Stimulated activated CD8-positive, alpha-beta memory T cell treated with anti-CD3 and anti-CD28 coated beads, Interleukin-15, amount 100 ng/mL, for 48 hours (primary cell): ENCODE results near the gene TDRD3.
"Not testable (repeated sequence)": the region's sequence is repeated elsewhere in the genome, so short reads cannot be mapped to it uniquely, and the experiment has no call there.

Source experiments
- DNase-seq, 2 donors: peaks; one replicate each; pipeline ENCODE4 v3.0.0-alpha.2; 2020; ENCODE audit warnings: low read depth in 2 of 2

The TDRD3 gene

DNA sequence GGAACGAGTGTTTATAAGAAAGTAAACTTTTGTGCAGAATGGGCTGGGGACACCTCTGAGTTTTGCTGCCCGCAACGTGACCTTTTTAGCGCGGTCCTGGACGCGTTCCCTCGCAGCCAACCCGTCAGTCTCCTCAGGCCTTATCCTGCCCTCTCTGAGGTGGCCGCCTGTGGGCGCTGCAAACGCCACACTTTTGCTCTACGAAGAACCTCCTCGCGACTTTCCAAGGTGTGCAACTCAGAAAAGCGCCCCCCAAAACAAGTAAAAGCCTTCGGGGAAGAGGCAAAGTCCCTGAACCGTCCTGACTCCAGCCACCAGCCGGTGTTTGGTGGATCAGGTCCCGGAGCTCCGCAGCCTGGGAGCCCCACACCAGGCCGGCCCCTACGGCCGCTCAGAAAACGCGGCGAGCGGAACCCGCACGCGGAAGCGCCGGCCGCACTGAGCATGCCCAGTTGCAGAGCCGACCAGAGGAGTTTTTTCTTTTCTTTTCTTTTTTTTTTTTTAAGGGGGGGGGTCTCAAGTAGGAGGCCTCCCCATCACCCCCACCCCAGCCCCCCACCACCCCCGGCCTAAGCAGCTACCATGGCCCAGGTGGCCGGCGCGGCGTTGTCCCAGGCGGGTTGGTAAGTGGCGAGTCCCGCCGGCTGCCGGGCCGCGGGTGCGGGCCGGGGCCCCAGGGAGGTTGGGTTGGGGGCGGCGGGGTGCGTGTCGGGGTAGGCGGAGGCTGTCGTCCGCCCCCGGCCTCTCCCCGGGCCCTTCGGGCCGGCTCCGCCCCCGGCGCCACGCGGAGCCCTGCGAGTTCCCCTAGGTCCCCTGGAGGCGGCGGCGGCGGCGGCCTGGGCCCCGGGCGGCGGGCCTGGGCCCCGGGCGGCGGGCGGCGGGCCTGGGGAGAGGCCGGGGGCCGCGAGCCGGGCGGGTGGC is at the start of gene TDRD3:
TDRD3 (plus strand) TSS at position 438 of the 921 bp plus-strand sequence; CDS start at position 583, 145 bp downstream.
- peak; percentile 71 to 77 for DNase-seq

DNA sequence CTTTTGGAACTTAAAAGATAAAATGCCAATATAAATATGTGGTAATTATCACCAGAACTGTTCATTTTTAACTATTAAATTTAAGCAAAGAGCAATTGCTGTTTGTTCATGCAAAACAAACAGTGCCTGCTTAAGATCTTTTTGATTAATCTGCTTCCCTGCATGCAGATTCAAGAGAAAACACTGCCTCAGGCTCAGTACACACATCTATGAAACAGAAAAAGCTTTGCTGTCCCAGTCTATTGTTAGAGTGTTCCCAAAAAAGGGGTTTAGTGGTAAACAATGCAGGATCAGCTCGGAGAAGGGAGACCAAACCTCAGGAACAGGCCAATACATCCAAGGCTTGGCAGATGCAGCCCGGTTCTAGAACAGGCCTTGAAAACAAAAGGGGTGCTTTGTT is 49.3 kb upstream of the TDRD3 start:
- no peak for DNase-seq

DNA sequence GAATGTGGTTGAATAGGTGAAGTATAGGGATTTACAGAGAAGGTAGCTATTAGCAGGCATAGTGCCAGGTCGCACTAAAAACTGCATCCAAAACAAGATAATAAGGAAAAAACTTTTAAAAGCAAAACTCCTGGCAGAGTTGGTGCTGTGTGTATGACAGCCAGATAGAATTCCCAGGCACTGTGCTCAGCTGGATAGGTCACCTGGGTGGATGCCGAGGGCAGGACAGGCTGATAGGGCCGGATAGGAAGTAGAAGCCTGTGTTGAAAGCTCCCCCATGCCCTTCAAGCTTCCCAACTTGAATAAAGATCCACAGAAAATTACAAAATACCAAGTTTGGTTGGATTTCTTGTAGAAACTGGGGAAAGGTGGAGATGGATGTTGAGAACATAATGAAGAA is 48.9 kb upstream of the TDRD3 start:
- no peak for DNase-seq

DNA sequence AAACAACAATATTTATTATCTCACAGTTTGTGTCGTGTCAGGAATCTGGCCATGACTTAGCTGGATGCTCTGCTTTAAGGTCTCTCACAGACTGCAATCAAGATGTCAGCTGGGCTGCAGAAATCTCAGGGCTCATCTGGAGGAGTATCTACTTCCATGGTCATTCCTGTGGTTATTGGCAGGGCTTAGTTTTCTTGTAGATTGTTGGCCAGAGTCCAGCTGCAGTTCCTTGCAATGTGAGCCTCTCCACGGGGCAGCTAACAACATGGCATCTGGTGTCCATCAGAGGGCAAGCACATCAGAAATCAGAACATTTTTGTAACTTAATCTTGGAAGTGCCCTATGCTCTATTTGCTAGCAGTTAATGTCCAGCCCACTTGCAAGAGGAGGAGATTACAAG is 45.7 kb upstream of the TDRD3 start:
- no peak for DNase-seq

DNA sequence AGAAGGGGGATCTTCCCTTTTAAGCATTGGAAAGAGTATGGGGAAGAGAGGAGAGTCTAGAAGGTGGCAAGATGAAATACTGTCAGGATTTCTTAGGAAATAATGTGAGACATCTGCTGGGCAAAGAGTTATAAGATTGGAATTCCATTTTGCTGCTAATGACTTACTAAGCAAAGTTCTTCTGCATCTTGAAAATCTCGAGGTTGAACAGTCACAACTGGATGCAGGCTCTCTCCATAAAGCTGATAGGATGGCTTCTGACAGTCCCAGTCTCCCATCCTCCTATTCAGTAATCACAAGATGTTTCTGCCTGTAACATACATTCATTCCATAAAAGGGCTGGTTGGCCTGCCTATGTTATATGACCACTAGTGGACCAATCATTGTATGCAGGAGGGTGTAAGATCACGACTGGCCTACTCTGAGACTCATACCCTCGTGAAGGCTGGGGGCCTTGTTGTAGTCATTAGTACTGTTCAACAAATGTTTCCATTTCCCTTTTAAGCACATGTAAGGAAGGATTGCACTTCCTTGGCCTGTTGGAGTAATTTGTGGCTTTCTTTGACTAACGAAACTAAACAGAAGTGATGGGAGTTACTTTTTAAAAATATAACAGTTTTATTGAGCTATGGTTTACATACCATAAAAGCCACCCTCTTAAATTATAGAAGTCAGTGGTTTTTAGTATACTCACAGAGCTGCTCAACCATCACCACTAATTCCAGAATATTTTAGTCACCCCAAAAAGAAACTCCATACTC is 45.0 kb upstream of the TDRD3 start:
- no peak for DNase-seq

DNA sequence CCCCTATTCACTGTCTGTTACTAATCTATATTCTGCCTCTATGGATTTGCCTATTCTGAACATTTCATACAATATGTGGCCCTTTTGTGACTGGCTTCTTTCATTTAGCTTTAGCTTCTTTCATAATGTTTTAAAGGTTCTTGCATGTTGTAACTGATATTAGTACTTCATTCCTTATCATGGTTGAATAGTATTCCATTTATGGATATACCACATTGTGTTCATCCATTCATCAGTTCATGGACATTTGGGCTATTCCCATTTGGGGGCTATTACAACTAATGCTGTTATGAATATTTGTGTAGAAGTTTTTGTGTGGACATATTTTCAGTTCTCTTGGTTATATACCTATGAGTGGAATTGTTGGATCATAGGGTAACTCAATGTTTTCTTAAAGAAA is 44.4 kb upstream of the TDRD3 start:
- DNase-seq = no peak

DNA sequence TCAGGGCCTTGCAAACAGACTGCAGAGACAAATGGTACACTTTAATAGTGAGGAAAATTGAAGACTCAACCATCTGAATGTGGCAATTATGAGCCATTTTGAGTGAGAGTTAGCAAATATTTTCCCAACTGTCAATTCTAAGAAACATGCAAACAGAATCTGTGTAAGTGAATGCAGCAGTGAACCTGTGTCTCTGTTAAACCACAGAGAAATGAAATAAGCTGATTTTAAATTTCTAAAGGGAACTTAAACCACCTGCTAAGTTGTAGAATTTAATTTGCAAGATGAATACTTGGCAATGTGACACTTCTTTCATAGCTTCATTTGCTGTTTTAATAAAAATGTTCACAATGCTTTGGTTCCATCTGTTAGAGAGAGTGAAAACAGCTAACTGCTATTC is 42.0 kb upstream of the TDRD3 start:
- DNase-seq = no peak

DNA sequence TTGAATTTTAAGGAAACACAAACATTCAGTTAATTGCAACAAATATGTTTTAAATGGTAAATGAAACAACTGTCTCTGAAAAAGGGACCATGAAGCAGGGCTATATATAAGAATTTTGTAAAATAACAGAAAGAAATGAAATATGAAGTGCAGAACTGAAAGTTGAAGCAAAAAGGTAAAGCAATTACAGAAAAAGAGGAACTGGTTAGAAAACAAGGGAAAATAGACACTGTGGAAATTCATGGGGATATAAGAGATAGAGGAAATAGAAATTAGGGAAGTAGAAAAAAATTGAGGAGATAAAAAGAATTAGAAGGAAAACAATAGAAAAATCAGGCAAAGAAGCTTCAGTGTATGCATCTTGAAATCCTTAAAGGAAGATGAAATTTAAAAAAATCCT is 40.0 kb upstream of the TDRD3 start:
- no peak for DNase-seq

DNA sequence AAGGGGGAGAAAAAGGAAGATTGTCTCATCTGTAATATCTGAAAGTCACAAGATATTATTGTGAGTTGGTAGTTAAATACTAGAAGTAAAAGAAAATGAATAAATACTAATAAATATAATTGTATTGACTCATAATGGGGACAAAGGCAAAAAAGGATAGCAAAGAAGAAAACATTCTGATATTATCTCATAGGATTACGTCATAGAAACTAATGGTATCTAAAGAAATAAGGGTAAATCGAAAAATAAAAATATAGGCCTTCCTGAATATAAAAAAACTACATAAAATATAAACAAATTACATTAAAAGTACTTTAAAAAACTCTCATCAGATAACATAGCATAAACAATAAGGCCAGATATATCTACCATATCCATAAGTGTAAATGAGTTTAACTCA is 38.6 kb upstream of the TDRD3 start:
- no peak for DNase-seq

DNA sequence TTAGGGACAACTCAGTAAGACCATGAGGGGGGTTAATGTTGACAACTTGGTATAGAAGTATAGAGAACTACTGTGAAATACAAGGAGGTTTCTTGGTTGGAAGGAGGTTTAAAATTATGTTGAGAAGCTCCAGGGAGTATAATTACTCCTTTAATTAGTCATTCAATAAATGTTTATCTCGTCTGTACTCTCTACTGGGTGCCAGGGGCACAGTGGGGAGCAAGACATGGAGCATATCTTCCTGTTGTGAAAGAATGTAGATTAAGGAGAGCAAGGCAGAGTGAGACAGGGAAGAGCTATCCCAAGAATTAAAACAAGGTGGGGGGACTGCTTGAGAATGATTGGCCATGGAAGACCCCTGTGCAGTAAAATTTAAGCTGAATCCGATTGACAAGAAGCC is 33.7 kb upstream of the TDRD3 start:
- DNase-seq = no peak

DNA sequence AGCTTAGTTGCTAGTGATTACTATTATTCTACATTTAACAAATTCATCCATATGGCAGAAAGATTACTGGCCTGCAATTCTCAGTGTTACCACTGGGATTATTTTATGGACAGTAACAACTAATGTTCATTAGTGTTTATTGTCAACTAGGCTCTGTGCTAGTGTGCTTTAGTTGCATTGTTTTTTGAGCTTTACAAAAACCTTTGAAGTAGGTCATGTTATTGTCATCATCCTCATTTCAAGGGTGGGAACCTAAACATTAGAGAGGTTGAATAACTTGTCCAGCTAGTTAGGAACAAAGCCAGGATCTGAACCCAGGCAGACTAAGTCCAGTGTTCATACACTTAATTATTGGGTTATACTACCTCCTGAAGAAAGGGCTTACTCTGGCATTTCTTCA is 27.8 kb upstream of the TDRD3 start:
- no peak for DNase-seq

DNA sequence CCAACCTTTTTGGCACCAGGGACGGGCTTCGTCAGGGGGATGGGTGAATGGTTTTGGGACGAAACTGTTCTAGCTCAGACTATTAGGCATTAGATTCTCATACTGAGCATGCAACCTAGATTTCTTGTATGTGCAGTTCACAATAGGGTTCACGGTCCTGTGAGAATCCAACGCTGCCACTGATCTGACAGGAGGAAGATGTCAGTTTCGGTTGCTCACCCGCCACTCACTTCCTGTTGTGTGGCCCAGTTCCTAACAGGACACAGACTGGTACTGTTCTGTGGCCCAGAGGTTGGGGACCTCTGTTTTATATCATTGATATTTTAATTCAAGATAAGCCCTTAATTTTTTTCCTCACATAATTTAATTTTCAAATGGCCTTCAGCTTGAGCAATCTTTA is 26.7 kb upstream of the TDRD3 start:
- DNase-seq = no peak

DNA sequence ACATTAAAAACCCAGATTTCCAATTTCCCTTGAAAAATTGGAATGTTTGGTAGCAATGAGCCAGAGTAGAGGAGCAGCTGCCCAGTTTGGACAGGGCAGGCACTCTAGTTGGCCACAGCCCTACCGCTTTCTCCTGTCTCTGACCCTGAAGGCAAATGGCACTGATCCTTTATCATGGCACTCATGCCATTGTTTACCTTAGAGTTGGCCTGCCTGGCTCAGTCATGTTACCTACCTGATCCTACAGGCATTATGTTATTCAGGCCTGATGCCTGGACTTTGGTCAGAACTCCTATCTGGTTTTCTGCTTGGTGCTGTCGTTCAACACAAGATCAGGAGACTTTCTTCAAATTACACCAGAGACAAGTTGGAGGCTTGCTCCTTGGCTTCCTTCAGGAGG is 24.9 kb upstream of the TDRD3 start:
- DNase-seq = no peak

DNA sequence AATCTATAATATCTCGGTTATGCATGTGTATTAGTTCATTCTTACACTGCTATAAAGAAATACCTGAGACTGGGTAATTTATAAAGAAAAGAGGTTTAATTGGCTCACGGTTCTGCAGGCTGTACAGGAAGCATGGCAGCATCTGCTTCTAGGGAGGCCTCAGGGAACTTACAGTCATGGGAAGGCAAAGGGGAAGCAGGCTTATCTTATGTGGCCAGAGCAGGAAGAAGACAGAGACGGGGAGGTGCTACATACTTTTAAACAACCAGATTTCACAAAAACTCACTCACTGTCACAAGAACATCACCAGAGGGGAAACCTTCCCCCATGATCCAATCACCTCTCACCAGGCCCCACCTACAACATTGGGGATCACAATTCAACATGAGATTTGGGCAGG is 17.7 kb upstream of the TDRD3 start:
- DNase-seq = not testable (repeated sequence)

DNA sequence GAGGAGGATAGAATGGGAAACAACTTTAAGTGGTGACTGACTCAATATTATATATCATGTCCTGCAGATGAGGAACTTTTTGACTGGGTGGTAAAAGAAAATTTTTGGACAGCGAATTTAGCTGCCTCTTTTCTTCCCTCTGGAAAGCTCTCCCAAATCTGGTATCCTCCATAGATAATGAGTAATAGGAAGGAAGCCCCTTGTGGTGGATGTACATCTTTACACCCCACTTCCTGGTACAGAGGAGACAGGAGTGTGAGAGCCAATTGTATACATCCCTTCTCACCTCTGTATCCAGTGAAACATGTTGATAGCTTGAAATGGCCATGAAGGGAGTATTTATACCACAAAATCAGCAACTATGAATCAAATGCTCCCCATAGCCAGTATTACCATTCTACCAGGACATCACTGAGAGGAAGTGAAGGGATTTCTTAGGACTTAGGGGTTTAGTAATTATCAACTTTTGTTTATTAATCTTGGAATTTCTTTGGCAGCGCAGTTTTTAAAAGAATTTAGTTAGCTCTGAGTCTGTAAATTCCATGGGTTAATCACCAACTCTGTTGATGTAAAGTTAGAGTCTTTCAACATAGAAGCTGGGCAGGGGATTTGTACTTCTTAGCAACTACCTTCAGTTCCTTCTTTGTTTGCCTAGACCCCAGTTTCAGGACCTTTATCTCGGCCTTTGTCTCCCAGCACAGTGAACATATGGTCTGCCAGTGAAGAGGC is 17.0 kb upstream of the TDRD3 start:
- DNase-seq = no peak

DNA sequence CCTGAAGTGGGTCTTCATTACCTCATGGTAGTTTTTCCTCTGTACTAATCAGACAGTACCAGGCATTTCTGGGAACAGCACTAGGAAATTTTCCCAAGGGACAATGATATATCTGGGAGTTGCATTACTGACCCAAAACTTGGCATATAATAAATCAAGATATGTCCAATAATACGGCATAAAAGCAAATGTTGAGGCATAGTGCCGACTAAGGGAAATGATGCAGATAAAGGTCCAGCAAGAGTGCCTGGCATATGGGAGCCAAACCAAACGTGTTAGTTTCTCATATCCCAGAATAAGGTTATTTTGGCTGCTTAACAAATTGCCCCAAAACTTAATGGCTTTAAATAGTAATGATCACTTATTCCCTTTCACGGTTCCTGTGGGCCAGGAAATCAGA is 12.1 kb upstream of the TDRD3 start:
- no peak for DNase-seq

DNA sequence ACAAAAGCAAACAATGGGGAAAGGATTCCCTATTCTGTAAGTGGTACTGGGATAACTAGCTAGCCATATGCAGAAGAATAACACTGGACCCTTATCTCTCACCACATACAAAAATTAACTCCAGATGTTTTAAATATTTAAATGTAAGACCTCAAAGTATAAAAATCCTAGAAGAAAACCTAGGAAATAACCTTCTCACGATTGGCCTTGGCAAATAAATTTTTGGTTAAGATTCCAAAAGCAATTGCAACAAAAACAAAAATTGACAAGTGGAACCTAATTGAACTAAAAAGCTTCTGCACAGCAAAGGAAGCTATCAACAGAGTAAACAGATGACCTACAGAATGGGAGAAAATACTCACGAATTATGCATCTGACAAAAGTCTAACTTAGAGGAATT is 10.8 kb upstream of the TDRD3 start:
- no peak for DNase-seq

DNA sequence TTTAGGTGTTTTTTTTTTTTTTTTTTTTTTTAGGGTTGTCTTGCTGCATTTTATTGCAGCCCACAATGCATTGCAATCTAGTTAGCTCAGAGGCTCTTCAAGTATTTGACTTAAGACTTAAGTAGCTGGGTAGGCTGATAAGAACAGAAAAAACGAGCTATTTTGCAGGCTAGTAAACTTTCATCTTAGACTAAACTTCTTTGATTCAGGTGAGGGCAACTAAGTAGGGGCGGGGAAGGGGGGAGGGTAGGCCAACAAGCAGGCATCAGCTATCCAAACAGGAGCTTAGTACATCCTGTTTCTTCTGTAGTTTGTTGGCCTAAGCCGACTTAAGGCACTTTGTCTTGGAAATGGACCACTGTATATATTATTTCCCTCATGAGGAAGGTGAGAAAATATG is 4.9 kb upstream of the TDRD3 start:
- no peak for DNase-seq

DNA sequence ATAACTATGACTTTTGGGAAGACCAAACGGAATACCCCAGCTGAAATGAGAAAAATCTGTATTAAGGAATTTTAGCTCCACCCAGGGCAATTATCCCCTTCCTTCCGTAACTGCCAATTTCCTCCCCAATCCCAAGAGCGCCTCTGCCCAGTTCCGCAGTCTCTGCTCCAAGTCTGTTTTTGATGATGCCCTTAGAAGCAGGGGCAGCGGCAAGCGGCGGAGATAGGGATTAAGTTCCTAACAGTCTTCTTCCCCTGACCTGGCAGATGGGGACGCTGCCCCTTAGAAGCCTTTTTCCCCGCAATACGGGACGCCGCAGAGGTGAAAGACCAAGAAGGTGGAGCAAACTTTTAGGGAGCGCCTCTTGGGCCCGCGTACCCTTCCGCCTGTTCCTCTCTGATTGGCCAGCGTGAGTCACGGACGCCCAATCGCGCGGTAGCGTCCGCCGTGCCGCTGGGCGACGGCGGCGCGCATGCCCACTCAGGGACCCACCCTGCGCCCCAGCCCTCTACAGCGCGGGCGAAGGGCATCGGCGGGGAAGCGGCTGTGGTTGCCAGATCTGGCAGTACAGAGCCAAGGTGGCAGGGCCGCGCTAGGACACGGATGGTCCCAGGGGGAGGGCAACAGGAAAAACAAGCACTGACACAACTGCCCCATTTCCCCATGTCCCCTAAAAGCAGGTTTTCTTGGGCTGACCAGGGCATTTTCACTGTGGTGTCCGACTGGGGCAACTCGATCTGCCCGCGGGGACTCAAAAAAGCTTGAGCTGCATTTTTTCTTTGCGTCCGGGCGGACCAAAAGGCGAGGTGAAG is 843 bp upstream of the TDRD3 start:
- peak; percentile 88 to 89 for DNase-seq

DNA sequence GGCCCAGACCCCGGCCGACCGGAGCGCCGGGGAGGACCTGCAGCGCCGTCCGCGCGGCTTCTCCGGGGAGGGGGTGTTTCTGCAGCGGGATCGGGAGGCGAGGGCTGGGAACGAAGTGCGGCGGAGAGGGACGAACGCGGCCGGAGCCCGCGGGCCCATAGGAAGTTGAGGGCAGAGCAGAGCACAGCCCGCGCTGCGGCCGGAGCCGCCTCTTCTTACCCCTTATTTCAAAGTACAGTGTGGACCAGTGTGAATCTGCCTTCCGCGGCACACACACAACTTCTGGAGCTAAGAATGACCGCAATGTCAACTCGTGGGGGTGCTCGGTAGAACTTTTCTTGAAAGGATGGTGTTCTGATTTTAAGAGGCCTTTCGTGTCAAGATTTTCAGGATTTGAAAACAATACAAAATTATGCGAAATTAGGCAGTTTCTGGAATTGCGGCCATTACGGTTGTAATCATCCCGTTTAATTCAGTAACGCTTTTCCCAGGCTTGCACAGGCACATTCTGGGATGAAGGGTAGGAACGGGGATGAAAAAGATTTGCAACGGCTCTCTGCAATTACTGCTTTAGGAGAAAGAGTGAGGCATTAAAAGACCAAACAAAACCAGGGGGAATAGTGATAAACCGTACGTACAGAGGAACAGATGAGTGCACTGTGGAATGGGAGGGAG is 821 bp downstream of the TDRD3 start:
- peak; percentile 28 to 37 for DNase-seq

DNA sequence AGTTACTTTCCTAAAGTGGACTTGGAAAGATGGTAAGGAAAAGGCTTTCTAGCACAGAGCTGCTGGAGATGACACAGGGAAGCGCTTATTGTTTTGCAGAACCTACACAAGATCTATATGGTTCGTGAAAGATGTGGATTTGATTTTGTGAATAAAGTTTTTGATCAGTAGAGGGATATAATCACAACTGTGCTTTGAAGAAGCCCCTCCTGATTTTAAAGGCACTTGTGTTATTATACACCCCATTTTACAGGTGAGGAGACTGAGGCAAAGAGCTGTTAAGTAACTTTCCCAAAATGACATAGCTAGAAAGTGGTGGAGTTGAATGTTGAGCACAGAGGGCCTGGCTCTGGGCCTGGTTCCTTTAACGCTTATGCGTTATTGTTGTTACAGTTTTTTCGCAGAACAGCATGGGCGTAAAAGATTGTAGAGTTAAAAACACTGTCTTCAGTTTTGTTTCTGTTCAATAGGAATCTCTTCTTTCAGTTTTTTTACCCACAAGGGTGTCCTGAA is 1.4 kb downstream of the TDRD3 start:
- no peak for DNase-seq
